K562 (cell line): Measurements from ENCODE around the gene KIF5A. TPM values are rescaled to one million over a fixed set of nuclear protein-coding genes. Genes with fewer than 3 reads are reported as not detected.

Experiments
- CBX5 ChIP-seq: IDR thresholded peaks from 2 replicates; pipeline ENCODE4 v1.6.1; 2014; ENCODE audit warnings: low read depth, borderline replicate concordance
- HDAC1 ChIP-seq, 2 experiments: fragments of 450-650 bp; IDR thresholded peaks; 2 replicates each; pipeline ENCODE4 v1.6.1; 2016 to 2017; ENCODE audit warnings: inconsistent platforms in 1 of 2, mild to moderate bottlenecking in 1 of 2, moderate library complexity in 1 of 2
- JUND ChIP-seq, 2 experiments: IDR thresholded peaks; 2 replicates in 1 of 2; 3 replicates in 1 of 2; pipeline ENCODE4 v1.6.1; 2011; ENCODE audit warnings: borderline replicate concordance in 2 of 2, low read depth in 2 of 2, low read length in 2 of 2, improper control_type of control experiment in 1 of 2, missing biosample characterization in 1 of 2, missing genetic modification characterization in 1 of 2, missing genetic modification reagents in 1 of 2
- REST ChIP-seq, 2 experiments: fragments of 450-650 bp; formaldehyde crosslinking in 1 of 2; IDR thresholded peaks; 2 replicates each; pipeline versions ENCODE4 v1.4.0 to v1.6.1; 2014 to 2020; ENCODE audit warnings: mild to moderate bottlenecking in 2 of 2, borderline replicate concordance in 1 of 2, low read depth in 1 of 2
- TFAM ChIP-seq: fragments of 250-450 bp; sonication (Bioruptor Pico); conservative IDR thresholded peaks from 2 replicates; pipeline ENCODE4 v1.5.0; 2021; ENCODE audit warnings: mild to moderate bottlenecking, moderate library complexity
- TFAP4 ChIP-seq: sonication (generic); formaldehyde crosslinking; IDR thresholded peaks from 2 replicates; pipeline ENCODE4 v1.8.0; 2022; ENCODE audit warnings: missing genetic modification reagents, mild to moderate bottlenecking, moderate library complexity, borderline replicate concordance
- U2AF2 ChIP-seq: fragments of 200-400 bp; formaldehyde crosslinking; optimal IDR thresholded peaks from 2 replicates; pipeline ENCODE3; 2017; ENCODE audit warnings: low read depth, mild to moderate bottlenecking, low read length
- ZNF780A ChIP-seq: fragments of 250-450 bp; sonication (Bioruptor Pico); IDR thresholded peaks from 2 replicates; pipeline ENCODE4 v1.5.0; 2021; ENCODE audit warnings: mild to moderate bottlenecking
- polyA plus RNA-seq, 8 experiments: library from polyadenylated mRNA; depleted of rRNA in 4 of 8; stranded (reverse) in 5 of 8; unstranded in 3 of 8; fragments of >200 nt; fragmentation: Nextera tagmentation in 2 of 8; fragmentation: Illumina TruSeq in 1 of 8; extraction: Ambion mirVana in 2 of 8; extraction: Trizol in 1 of 8; gene quantifications; 2 replicates each; pipeline versions ENCODE4 v1.2.1 to v1.2.3, GENCODE V29; 2011 to 2014; ENCODE audit warnings: inconsistent platforms in 1 of 8, missing spikeins in 1 of 8
- total RNA-seq, 7 experiments: library from RNA; depleted of rRNA in 6 of 7; stranded (reverse); fragments of >200 nt in 6 of 7; fragmentation: Illumina TruSeq in 2 of 7; extraction: Trizol in 2 of 7; gene quantifications; 2 replicates each; pipeline versions ENCODE4 v1.2.1 to v1.2.3, GENCODE V29; 2011 to 2021; ENCODE audit warnings: low replicate concordance in 1 of 7
- TF ChIP-seq, protein P1 (sequence below): IDR thresholded peaks from 2 replicates; pipeline ENCODE4 v1.6.1; 2012; ENCODE audit warnings: low read depth, low read length, improper control_type of control experiment, borderline replicate concordance
- TF ChIP-seq, protein P2 (sequence below): fragments of 450-650 bp; IDR thresholded peaks from 2 replicates; pipeline ENCODE4 v1.6.1; 2017; ENCODE audit warnings: antibody characterized with exemption

KIF5A gene
- total and polyA plus RNA-seq, 9 of the 15 experiments (the other 6 are each of a cell fraction or from before 2014, with no cell fraction given) = 3.4 to 17.7 (median 8.0) TPM

DNA sequence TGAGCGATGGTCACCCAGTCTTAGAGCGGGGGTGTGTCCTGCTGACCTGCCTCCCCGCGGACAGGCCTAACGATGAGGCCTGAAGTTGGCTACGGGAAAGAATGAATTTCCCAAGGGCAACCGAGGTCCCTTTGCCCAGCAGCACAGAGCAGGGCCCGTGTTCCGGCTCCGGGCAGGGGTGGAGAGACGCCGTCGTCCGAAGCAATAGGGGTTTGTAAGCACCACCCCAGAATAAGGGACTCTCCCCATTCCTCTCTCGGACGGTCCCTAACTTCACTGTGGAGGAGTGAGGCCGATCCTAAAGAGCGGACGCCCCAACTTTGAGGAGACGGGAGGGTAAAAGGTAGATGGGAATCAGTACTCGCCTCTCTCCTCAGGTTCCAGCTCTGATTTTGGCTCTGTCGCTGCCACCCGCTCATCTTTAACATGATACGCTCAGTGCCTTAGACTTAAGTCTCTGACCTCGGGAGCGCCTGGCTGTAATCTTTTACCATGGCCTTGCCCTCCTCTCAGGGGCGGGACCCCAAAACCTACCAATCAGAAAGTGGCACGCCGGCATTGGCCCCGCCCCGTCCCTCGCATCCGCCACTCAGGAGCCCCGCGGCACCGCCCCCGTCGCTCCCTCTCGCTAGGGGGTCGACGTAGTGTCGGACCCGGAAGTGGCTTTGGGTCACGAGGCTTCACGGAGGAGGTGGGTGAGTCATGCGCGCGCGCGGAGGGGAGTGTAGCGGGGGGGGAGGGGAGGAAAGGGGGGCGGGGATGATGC lies 29.6 kb upstream of the KIF5A start, which contains the start of gene DDIT3 (continued):
- TF ChIP-seq TFAP4 (CRISPR knock-in tag) (peak; percentile 70; the same call in 1 of the 2 replicates), JUND (IDR thresholded peaks at IDR 0.05; ENCODE audit: borderline replicate concordance, low read depth, low read length) (peak; percentile 96), JUND (tag; IDR thresholded peaks at IDR 0.05; ENCODE audit: borderline replicate concordance, low read depth, low read length) (peak; percentile 81; the same call in 1 of the 3 replicates), TFAM (CRISPR knock-in tag) (no peak), U2AF2 (no peak), HDAC1 (IDR thresholded peaks at IDR 0.05) (peak in 1 of 2 experiments; percentile 80; a peak in 1 of 4 replicates), ZNF780A (CRISPR knock-in tag) (no peak; the same call in 1 of the 2 replicates), REST (IDR thresholded peaks at IDR 0.05; ENCODE audit: borderline replicate concordance) (no peak), REST (CRISPR knock-in tag; IDR thresholded peaks at IDR 0.05; ENCODE audit: low read depth) (peak; percentile 60; the same call in 1 of the 2 replicates), CBX5 (no peak)
- TF ChIP-seq, protein P1, sequence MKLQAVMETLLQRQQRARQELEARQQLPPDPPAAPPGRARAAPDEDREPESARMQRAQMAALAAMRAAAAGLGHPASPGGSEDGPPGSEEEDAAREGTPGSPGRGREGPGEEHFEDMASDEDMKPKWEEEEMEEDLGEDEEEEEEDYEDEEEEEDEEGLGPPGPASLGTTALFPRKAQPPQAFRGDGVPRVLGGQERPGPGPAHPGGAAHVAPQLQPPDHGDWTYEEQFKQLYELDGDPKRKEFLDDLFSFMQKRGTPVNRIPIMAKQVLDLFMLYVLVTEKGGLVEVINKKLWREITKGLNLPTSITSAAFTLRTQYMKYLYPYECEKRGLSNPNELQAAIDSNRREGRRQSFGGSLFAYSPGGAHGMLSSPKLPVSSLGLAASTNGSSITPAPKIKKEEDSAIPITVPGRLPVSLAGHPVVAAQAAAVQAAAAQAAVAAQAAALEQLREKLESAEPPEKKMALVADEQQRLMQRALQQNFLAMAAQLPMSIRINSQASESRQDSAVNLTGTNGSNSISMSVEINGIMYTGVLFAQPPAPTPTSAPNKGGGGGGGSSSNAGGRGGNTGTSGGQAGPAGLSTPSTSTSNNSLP = no peak
- TF ChIP-seq, protein P2, sequence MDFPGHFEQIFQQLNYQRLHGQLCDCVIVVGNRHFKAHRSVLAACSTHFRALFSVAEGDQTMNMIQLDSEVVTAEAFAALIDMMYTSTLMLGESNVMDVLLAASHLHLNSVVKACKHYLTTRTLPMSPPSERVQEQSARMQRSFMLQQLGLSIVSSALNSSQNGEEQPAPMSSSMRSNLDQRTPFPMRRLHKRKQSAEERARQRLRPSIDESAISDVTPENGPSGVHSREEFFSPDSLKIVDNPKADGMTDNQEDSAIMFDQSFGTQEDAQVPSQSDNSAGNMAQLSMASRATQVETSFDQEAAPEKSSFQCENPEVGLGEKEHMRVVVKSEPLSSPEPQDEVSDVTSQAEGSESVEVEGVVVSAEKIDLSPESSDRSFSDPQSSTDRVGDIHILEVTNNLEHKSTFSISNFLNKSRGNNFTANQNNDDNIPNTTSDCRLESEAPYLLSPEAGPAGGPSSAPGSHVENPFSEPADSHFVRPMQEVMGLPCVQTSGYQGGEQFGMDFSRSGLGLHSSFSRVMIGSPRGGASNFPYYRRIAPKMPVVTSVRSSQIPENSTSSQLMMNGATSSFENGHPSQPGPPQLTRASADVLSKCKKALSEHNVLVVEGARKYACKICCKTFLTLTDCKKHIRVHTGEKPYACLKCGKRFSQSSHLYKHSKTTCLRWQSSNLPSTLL = no peak
